A549 treated with CORT108297 at 1 μM for 4 hours (cell line): ENCODE data around the gene SLC52A1. TPM values are rescaled to one million over a fixed set of nuclear protein-coding genes. Genes with fewer than 3 reads are reported as not detected.

ENCODE experiments used
- total RNA-seq: library from RNA; stranded (reverse); fragments of 200-300 nt; extraction: Qiagen RNA extraction; gene quantifications from 5 replicates; pipeline ENCODE4 v1.2.3, GENCODE V29; 2022

Gene SLC52A1
- total RNA-seq = 0.44 to 1.2 TPM (median 0.95 TPM) in 5 replicates

DNA sequence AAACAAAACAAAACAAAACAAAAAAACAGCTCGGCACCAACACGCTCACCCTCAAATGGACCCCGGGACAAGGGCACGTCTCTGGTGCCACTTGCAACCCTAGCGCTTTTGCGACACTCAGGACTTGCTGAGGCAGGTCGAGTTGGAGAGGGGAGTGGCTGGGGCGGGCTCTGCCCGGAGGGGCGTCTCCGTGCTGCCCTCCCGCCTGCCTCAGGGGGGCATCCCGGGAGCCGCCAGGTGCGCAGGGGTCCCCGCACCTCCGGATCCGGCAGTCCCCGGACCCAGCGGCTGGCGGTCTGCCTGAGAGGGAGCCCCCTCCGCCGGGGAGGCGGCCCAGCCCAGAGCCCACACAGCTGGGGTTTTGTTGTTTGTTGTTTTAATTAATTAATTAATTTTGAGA lies at the start of gene SLC52A1:
Gene SLC52A1 (minus strand): TSS at position 112 of the 400 bp plus-strand sequence. CDS start 820 bp downstream, outside the sequence.

DNA sequence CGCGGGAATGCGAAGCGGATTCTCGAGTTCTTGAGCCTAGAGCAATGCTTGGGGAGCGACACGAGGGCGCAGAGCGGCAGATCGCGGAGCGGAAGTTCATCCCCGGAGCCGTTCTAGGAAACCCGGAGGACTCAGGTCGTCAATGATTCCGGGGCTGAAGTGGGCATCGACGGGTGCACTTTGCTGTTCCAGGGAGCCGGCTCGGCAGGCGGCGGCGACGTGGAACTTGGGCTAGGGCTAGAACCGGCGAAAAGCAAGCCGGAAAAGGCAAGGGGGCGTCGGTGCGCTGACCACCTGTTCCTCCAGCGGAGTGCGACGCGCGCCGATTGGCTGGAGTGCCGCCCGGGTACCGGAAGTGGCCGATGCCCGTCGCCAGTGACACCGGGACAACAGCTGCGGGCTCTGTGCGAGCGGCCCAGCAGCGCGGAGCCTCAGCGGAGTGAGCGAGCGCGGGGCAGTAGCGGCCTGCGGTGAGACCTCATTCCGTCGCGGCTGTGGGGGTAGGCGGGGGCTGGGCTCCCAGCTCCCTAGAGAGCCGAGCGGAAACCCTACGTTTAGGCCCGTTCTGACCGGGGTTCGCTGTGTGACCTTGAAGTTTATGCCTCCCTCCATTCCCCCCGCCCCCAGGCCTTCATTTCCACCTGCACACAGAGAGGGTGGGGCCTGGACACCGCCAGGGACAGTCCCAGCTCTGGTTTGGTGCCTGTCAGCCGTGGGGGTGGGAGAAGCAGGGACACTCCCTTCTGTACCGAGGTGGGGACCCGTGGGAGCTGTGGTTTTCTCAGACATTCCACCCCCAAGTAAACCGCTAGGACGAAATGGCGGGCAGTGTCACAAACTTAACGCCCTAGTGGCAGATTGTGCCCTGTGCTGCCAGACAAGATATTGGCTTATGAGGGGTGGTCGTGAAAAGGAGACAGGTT lies 43.1 kb upstream of the SLC52A1 start, which contains the start of gene ZFP3:
Gene ZFP3 (plus strand): TSS at position 362 of the 923 bp plus-strand sequence. CDS start 13,038 bp downstream, outside the sequence.

DNA sequence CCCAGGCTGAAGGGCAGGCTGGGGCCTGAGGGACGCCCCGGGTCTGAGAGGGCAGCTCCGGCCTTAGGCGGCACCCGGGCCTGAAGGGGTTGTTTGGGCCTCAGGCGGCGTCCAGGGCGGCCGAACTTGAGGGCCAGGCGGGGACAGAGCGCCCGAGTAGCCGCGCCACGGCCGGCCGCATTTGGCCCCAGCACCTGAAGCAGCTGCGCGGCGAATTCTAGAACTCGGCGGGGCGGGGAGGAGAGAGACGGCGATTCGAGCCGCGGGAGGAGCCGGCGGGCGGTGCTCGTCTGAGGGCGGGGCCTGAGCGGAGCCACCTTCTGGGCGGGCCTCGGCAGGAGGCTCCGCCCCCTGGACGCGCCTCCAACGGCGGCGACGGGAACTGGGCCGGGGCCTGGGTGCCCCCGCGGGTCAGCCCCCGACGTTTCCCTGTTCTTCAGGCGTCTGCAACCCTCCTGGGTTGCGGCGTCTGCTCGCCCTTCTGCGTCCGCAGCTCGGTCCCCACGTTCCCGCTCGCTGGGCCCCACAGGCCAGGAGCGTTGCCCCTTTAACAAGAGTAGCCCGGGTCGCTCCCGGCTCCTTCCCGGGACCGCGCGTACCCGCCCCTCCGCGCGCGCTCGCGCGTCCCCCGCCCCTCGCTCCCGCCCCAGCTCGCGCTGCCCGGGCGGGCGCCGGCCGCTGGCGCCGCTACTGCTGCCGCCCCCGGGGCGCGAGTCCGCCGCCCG lies 37.8 kb downstream of the SLC52A1 start, which contains the start of the genes INCA1 and KIF1C:
Gene INCA1 (minus strand): TSS at position 221 of the 725 bp plus-strand sequence. CDS start 3,085 bp downstream, outside the sequence.
Gene KIF1C (plus strand): TSS at position 649 of the 725 bp plus-strand sequence. CDS start 2,297 bp downstream, outside the sequence.

DNA sequence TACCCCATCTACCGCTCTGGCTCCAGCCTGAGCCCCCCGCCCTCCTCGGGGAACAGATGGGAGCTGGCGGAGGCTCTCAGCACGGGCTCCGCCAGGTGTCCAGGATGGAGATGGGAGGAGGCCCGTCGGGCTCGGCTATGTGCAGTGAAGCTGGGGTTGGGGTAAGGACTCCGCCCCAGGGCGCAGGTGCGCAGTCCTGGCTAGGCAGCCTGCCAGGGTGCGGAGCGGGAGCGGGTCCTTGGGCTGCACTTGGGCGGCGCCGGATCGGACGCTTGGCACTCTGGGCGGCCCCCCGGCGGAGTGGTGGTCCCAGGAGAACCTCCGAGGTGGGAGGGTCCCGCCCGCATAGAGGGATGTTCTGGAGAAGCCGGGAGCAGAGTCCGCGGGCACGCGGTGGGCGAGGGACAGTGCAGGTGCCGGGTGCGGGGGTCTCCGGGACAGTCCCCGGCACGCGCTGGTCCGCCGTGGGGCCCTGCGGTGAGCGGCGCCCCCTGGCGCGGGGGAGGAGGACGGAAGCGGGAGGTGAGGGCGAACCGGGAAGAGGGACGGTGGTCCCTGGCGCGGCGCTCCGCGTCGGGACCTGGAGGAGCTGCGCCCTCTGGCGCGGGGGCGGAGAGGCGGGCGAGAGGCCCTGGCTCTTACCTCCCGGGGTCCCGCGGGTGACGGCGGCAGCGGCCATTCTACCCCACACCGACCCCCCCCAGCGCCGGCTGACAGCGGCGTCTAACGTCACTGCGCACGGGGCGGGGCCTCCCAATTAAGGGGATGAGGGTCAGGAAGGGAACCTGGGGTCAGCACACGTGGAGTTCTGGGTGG lies 48.1 kb downstream of the SLC52A1 start, which contains the start of gene CAMTA2:
Gene CAMTA2 (minus strand): TSS at position 725 of the 816 bp plus-strand sequence. CDS start 1,453 bp downstream, outside the sequence.

Other genes starting within 250 kb of the SLC52A1 start
- 0.43 to 1.5 TPM (median 0.96 TPM) in 5 replicates for gene VMO1, start 249.1 kb downstream of the SLC52A1 start, total RNA-seq
- 0.07 TPM in 1 of 5 replicates, not detected in the others for gene GLTPD2, start 246.5 kb downstream of the SLC52A1 start, total RNA-seq
- 464 to 503 TPM (median 498 TPM) in 5 replicates for gene PSMB6, start 239.3 kb downstream of the SLC52A1 start, total RNA-seq
- 19.1 to 29.3 TPM (median 26.6 TPM) in 5 replicates for gene PLD2, start 228.3 kb downstream of the SLC52A1 start, total RNA-seq
- gene MINK1, start 202.1 kb downstream of the SLC52A1 start, total RNA-seq = 48.2 to 67.7 TPM (median 63.4 TPM) in 5 replicates
- gene C17orf107, start 135.9 kb downstream of the SLC52A1 start, total RNA-seq = 0.22 to 0.52 TPM (median 0.25 TPM) in 5 replicates
- 0.06 to 0.13 TPM (median 0.08 TPM) in 5 replicates for gene CHRNE, start 132.3 kb downstream of the SLC52A1 start, total RNA-seq
- gene GP1BA, start 103.1 kb downstream of the SLC52A1 start, total RNA-seq = not detected in 5 replicates
- 54.2 to 84.3 TPM (median 79.0 TPM) in 5 replicates for gene SLC25A11, start 95.4 kb downstream of the SLC52A1 start, total RNA-seq
- 95.0 to 148 TPM (median 130 TPM) in 5 replicates for gene RNF167, start 95.2 kb downstream of the SLC52A1 start, total RNA-seq
- gene PFN1, start 86.9 kb downstream of the SLC52A1 start, total RNA-seq = 2,450 to 3,030 TPM (median 2,898 TPM) in 5 replicates
- gene ENO3, start 84.3 kb downstream of the SLC52A1 start, total RNA-seq = 48.1 to 62.8 TPM (median 53.1 TPM) in 5 replicates
- gene SPAG7, start 67.6 kb downstream of the SLC52A1 start, total RNA-seq = 69.8 to 97.7 TPM (median 74.9 TPM) in 5 replicates
- gene CAMTA2, start 47.8 kb downstream of the SLC52A1 start, total RNA-seq = 29.0 to 37.2 TPM (median 36.7 TPM) in 5 replicates
- 1.3 to 1.7 TPM (median 1.4 TPM) in 5 replicates for gene INCA1, start 37.9 kb downstream of the SLC52A1 start, total RNA-seq
- gene KIF1C, start 37.5 kb downstream of the SLC52A1 start, total RNA-seq = 98.6 to 114 TPM (median 107 TPM) in 5 replicates
- 0.80 to 1.1 TPM (median 0.93 TPM) in 5 replicates for gene ZFP3, start 43.0 kb upstream of the SLC52A1 start, total RNA-seq
- gene ZNF232, start 76.5 kb upstream of the SLC52A1 start, total RNA-seq = 3.6 to 4.3 TPM (median 4.1 TPM) in 5 replicates
- 0.01 to 0.05 TPM (median 0.02 TPM) in 5 replicates for gene USP6, start 80.6 kb upstream of the SLC52A1 start, total RNA-seq
- 1.2 to 1.8 TPM (median 1.5 TPM) in 5 replicates for gene ZNF594, start 156.4 kb upstream of the SLC52A1 start, total RNA-seq
- not detected in 5 replicates for gene SCIMP, start 199.4 kb upstream of the SLC52A1 start, total RNA-seq
- 40.2 to 43.9 TPM (median 43.5 TPM) in 5 replicates for gene RABEP1, start 246.9 kb upstream of the SLC52A1 start, total RNA-seq